ENCODE measurements around the gene ARL8A. TPM values are rescaled to one million over a fixed set of nuclear protein-coding genes. Genes with fewer than 3 reads are reported as not detected.

The ARL8A gene
- total and polyA plus RNA-seq, 2 donors (not counting 1 experiment from before 2014, with no cell fraction given) = 67.6 to 70.7 TPM

DNA sequence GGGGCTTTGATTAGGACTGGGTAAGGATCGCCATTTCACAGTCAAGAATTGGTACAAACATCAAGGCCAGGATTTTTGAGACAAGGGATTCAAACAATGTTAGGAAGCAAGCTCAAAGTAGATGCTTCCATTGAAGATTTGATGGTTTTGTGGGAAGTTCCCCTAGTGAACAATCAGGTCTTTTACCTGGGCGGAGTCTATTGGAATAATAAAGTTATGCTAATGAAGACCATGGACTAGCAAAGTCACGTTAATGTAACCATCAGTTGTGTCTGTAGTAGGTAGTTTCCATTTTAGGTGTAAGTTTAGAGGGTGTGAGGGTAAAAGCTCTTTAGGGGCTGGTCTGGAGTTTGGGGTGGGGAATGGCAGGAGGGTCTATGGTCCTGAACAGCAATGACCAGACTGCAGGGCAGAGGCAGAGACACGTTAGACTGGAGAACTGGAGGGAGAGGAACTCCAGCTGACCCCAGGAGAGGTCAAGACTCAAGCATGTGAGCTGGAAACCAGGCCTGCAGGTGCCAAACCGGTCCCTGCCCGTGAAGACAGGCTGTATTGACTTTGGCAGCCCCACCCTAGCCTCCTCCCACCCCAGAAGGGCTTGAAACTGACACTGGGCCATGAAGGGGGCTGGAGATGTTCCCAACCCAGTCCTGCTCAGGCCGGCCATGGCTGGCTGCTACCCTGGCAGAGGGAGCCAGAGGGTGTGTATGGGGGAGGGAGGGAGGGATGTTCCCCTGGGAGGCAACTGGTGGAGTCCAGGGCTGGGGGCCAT is 57.8 kb downstream of the ARL8A start:
- peaks cover 0 to 2% (median 0%) of the 10 kb centered on the region in 4 experiments for H3K27me3 ChIP-seq (replicated peaks in 1 of 4; ENCODE audit: control extremely low read depth in 1 of 4, control insufficient read depth in 3 of 4, insufficient read depth in 4 of 4, low read length in 3 of 4)
- no peaks in the 10 kb centered on the region for H4K20me1 ChIP-seq (ENCODE audit: control insufficient read depth, insufficient read depth, low read length, poor library complexity, severe bottlenecking)
- H3K9me3 ChIP-seq (ENCODE audit: control extremely low read depth in 1 of 3, control insufficient read depth in 2 of 3, insufficient read depth in 1 of 3, low read length in 2 of 3) = no peaks in the 10 kb centered on the region
- H3K4me1 ChIP-seq (ENCODE audit: control insufficient read depth in 2 of 2, insufficient read depth in 2 of 2, low read length in 2 of 2) = no peaks in the 10 kb centered on the region
- TF ChIP-seq, protein P1, sequence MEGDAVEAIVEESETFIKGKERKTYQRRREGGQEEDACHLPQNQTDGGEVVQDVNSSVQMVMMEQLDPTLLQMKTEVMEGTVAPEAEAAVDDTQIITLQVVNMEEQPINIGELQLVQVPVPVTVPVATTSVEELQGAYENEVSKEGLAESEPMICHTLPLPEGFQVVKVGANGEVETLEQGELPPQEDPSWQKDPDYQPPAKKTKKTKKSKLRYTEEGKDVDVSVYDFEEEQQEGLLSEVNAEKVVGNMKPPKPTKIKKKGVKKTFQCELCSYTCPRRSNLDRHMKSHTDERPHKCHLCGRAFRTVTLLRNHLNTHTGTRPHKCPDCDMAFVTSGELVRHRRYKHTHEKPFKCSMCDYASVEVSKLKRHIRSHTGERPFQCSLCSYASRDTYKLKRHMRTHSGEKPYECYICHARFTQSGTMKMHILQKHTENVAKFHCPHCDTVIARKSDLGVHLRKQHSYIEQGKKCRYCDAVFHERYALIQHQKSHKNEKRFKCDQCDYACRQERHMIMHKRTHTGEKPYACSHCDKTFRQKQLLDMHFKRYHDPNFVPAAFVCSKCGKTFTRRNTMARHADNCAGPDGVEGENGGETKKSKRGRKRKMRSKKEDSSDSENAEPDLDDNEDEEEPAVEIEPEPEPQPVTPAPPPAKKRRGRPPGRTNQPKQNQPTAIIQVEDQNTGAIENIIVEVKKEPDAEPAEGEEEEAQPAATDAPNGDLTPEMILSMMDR (IDR thresholded peaks at IDR 0.05) = no peak
- no peak for TF ChIP-seq EZH2 (IDR thresholded peaks at IDR 0.05; ENCODE audit: borderline replicate concordance, insufficient read depth, low read depth, low read length, poor library complexity, severe bottlenecking)
- no peaks in the 10 kb centered on the region for H3K79me2 ChIP-seq (ENCODE audit: control insufficient read depth, insufficient read depth, low read length)
- H3K27ac Mint-ChIP-seq = no peak overlapping the region
- H3K4me2 ChIP-seq (replicated peaks; ENCODE audit: low read depth, low read length, poor library complexity, severe bottlenecking) = no peak overlapping the region
- no peaks in the 10 kb centered on the region for H3K9me3 Mint-ChIP-seq (ENCODE audit: insufficient read depth)
- no peak overlapping the region for H3K4me3 ChIP-seq (ENCODE audit: control extremely low read depth in 1 of 5, extremely low read depth in 1 of 5, insufficient read depth in 1 of 5, low read depth in 2 of 5, low read length in 4 of 5)
- H3K36me3 ChIP-seq (replicated peaks in 1 of 2; ENCODE audit: control extremely low read depth in 1 of 2, control insufficient read depth in 1 of 2, extremely low read depth in 1 of 2, insufficient read depth in 2 of 2, low read length in 1 of 2) = no peaks in the 10 kb centered on the region
- POLR2A ChIA-PET = no interaction called here
- intact Hi-C loops (cut with micrococcal nuclease) = no loop called here
- no peak for DNase-seq
- H3K27ac ChIP-seq (ENCODE audit: low read length in 2 of 2) = no peak overlapping the region
- no peak for ATAC-seq (ENCODE audit: low read depth)
- CTCF ChIA-PET = no interaction called here
- WGBS (ENCODE audit: insufficient coverage) = 71% methylated on average over 5 of the region's 7 CpGs
- H2AFZ ChIP-seq (ENCODE audit: insufficient read depth, low read depth, low read length, poor library complexity, severe bottlenecking) = no peak overlapping the region
- no peak overlapping the region for H3K9ac ChIP-seq (ENCODE audit: low read length)
- H3K4me3 Mint-ChIP-seq = no peak overlapping the region
- H3K27me3 Mint-ChIP-seq = peaks cover 18% of the 10 kb centered on the region
- H3K4me1 Mint-ChIP-seq = no peaks in the 10 kb centered on the region

DNA sequence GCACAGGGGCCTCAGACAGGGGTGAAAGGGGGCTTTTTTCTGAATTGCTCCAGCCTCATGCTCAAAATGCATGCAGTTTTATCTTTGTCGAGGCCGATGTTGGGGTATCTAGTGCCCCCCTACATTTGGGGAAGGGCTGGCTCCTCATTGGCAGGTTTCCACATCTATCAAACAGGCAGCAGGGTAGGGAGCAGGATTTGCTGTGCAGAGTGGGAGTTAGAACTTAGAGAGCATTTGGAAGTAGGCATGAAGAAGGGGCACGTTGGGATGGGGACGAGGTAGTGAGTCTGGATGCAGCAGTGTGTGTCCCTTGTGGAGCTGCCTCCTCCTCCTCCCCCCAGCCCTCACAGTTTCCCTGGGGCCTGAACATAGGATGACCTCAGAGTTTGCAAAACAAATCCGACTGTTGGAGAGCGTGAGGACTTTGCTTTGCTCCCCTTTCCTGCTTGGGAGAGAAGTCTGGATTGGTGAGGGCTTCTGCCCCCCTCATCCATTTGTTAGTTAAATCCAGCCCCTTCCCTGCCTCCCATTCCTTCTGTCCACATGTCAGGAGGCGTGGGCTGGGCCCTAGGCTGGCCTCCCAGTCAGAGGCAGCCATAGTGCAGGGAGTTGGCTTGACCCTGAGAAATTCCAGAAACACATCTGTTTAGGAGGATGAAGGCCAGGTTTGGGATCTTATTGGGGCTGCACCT is 58.7 kb downstream of the ARL8A start:
- CTCF ChIA-PET = no interaction called here
- Histone ChIP-seq H2AFZ (ENCODE audit: insufficient read depth, low read depth, low read length, poor library complexity, severe bottlenecking) (no peak overlapping the region), H3K4me2 (replicated peaks; ENCODE audit: low read depth, low read length, poor library complexity, severe bottlenecking) (no peak overlapping the region), H3K79me2 (ENCODE audit: control insufficient read depth, insufficient read depth, low read length) (no peaks in the 10 kb centered on the region), H3K27ac (ENCODE audit: low read length in 2 of 2) (no peak overlapping the region), H3K4me3 (ENCODE audit: control extremely low read depth in 1 of 5, extremely low read depth in 1 of 5, insufficient read depth in 1 of 5, low read depth in 2 of 5, low read length in 4 of 5) (no peak overlapping the region), H3K4me1 (ENCODE audit: control insufficient read depth in 2 of 2, insufficient read depth in 2 of 2, low read length in 2 of 2) (no peaks in the 10 kb centered on the region), H4K20me1 (ENCODE audit: control insufficient read depth, insufficient read depth, low read length, poor library complexity, severe bottlenecking) (no peaks in the 10 kb centered on the region), H3K36me3 (replicated peaks in 1 of 2; ENCODE audit: control extremely low read depth in 1 of 2, control insufficient read depth in 1 of 2, extremely low read depth in 1 of 2, insufficient read depth in 2 of 2, low read length in 1 of 2) (no peaks in the 10 kb centered on the region), H3K27me3 (replicated peaks in 1 of 4; ENCODE audit: control extremely low read depth in 1 of 4, control insufficient read depth in 3 of 4, insufficient read depth in 4 of 4, low read length in 3 of 4) (peaks cover 0 to 2% (median 0%) of the 10 kb centered on the region in 4 experiments), H3K9me3 (ENCODE audit: control extremely low read depth in 1 of 3, control insufficient read depth in 2 of 3, insufficient read depth in 1 of 3, low read length in 2 of 3) (no peaks in the 10 kb centered on the region), H3K9ac (ENCODE audit: low read length) (no peak overlapping the region)
- POLR2A ChIA-PET = no interaction called here
- TF ChIP-seq, protein P1 (IDR thresholded peaks at IDR 0.05) = no peak
- TF ChIP-seq EZH2 (IDR thresholded peaks at IDR 0.05; ENCODE audit: borderline replicate concordance, insufficient read depth, low read depth, low read length, poor library complexity, severe bottlenecking) = no peak
- Mint-ChIP-seq H3K27ac (no peak overlapping the region), H3K27me3 (peaks cover 12% of the 10 kb centered on the region), H3K4me3 (no peak overlapping the region), H3K9me3 (ENCODE audit: insufficient read depth) (no peaks in the 10 kb centered on the region), H3K4me1 (no peaks in the 10 kb centered on the region)
- intact Hi-C loops (cut with micrococcal nuclease) = no loop called here
- ATAC-seq (ENCODE audit: low read depth) (no peak), DNase-seq (no peak)
- WGBS (ENCODE audit: insufficient coverage) = 79% methylated on average over 5 of the region's 7 CpGs

Data from B cell (primary cell).